OCI-M2 (cell line): ENCODE results near the gene COL24A1.
"Not testable (repeated sequence)": the region's sequence is repeated elsewhere in the genome, so short reads cannot be mapped to it uniquely, and the experiment has no call there.

Experiments used
- DNase-seq: peaks from one replicate; lab custom pipeline; 2025; ENCODE audit not compliant: unreplicated experiment; lab: John Stamatoyannopoulos, UW

The COL24A1 gene

DNA sequence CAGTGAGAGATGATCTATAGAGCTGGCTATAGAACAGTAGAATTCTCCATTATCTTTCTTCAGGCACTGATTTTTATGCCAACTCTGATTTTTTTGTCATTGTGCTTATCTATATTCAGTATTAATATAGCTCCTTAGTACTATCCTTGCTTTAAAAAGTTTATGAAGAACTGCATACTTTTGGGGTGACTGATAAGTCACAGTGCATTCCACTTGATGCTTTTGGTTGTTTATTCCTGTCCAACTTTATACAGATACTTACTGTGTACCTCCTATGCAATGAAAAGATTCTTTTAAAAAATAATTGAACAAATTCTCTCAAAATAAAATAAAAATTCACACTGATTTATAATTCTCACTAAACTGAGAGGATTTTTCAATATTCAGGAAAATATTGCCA lies 71.6 kb downstream of the COL24A1 start:
- no peak for DNase-seq

DNA sequence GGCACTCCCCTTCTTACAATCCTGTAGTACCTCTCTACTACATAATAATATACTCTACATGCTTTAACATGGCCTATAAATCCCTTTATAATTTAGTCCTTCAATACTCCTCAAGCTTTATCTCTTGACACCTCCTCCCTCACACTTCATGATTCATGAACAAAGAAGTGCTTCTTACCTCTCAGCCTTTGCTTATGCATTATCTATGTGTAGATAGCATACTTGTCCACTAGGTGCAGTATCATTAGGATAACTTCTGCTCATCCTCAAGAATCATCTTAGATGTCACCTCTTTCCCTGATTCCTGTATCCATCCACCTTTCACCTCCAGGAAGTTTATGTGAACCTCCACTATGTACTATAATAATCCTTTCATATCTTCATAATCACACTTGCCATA lies 74.4 kb downstream of the COL24A1 start:
- DNase-seq: no peak

- DNase-seq: not testable (repeated sequence)
Observed at GRCh38 chr1:86072474-86072873, 84.1 kb downstream of the COL24A1 start.

GRCh38 chr1:86071870-86072269 lies 84.7 kb downstream of the COL24A1 start:
- DNase-seq: not testable (repeated sequence)

DNA sequence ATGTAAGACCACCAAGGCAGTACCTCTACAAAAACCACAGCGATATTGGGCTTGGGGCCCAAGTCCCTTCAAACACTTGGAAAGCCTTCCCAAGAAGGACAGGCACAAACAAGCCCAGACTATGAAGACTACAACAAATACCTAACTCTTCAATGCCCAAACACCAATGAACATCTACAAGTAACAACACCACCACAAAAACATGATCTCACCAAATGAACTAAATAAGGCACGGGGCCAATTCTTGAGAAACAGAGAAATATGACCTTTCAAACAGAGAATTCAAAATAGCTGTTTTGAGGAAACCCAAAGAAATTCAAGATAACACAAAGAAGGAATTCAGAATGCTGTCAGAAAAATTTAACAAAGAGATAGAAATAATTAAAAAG lies 86.8 kb downstream of the COL24A1 start:
- DNase-seq: no peak

GRCh38 chr1:86068841-86069756 lies 87.5 kb downstream of the COL24A1 start:
- DNase-seq: no peak

DNA sequence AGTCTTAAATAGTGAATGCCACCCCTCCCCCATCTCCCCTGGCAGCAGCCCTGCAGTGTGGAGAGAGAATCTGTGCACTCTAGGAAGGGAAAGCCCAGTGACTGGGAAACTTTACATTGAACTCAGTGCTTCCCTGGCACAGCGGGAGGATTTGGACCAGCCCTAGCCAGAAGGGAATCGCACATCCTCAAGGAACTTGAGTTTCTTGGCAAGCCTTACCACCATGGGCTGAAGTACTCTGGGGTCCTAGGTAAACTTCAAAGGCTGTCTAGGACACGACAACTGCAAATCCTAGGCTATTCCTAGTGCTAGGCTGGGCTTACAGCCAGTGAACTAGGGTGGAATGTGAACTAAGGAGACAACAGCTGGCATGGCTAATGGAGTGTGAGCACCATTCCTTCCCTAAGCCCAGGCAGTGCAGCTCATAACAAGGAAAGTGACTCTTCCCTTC lies 88.3 kb downstream of the COL24A1 start:
- no peak for DNase-seq

DNA sequence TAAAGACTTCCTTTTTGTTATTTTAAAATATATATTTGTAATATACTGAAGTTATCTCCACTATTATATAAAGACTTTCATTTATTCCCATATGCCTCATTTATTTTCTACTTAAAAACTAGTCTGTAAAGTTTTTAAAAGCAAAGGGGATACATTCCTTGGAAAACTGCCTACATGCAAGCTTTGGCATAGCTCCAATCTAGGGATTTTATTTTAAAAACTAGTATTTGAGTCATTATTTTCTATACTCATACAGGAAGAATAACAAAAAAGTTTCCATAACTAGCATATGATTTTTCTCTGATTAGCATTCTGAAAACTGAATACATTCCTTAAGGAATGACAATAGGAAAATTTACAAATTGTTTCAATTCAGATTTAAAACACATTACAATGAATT lies 88.9 kb downstream of the COL24A1 start:
- DNase-seq: no peak

DNA sequence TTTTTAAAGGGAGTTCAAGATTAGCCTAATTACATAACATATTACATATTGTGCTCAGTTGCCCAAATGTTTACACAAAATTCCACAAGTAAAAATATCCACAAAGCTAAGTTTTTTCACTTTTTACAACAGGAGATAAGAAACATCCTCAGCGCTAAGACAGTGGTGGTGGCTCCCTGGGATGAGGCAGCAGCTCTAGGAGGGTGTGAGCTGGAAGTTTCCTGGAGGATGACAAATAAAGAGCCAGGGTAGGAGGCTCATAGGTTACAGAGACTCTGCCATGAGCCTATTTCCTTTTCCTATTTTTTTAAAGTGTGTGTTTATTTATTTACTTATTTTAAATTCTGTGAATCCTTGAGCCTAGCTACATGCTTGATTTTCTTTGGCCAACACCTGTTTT lies 91.7 kb downstream of the COL24A1 start:
- DNase-seq: no peak

DNA sequence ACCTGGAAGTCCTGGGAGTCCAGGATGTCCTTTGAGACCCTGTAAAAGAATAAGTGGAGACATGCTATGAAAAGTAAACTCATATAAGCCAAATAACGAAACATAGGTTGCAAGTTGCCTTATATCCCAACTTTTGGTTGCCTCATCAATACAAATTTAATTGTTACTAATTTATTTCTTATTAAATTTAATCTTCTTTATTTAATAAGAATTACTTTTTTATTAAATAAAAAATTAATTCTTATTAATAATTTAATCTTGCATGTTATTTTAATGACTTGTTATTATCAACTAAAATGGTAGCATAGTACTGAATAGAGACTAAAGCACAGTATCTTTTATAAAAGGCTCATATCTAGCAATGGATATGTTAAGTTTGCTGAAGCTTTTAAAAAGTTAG lies 92.9 kb downstream of the COL24A1 start:
- DNase-seq: no peak

DNA sequence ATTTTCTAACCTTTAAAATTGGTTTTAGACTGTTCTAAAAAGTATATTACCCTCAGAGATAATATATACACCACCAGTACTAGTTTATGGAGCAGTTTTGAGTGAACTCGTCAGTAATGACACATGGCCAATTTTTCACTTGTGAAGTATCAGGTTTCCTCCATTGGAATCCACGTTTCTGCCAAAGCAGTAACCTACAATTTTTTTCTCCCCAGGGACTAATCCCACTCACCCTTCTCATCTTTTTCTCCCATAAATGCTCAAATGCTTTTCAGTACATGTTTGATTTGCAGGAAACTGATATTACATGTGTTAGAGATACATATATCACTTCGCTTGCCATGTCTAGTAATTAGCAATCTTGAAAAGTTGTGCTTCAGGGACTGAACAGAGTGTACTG lies 94.1 kb downstream of the COL24A1 start:
- DNase-seq: no peak

- peak; percentile 17 for DNase-seq
Observed at GRCh38 chr1:86061551-86061990, 95.0 kb downstream of the COL24A1 start.

GRCh38 chr1:86054396-86054795 lies 102.2 kb downstream of the COL24A1 start:
- DNase-seq: no peak

DNA sequence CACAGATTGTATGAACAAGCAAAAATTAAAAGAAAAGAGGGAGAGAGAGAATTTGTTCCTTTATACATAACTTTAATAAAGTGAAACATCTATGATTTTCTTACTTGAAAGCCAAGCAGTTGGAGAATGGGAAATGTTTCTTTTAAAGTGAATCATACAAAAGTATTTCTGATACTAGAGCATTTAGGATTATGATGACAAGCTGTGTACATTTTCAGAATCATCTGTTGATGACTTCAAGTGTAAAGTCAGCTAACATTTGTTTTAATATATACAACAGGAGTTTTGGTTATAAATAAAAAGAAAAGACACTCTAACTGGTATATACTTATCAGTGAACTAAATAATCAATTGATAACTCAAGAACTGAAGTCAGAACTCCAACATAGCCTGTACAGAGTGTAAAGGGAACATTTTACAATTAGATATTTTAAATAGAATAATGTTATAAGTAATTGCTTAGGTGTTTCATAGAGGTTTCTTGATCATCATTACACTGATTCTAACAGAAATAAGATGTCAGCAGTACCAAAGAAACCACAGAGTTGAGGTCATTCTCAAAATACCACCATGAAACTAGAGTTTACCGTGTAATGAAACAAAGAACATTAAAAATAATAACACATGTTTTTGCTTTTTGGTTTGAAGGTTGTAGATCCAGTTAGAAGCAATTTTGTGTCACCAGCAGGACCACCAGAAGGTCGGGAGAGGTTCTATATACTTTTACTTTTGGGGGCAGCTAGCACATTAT lies 103.4 kb downstream of the COL24A1 start:
- DNase-seq: no peak

- DNase-seq: no peak
Observed at GRCh38 chr1:86035101-86035500, 121.5 kb downstream of the COL24A1 start.

DNA sequence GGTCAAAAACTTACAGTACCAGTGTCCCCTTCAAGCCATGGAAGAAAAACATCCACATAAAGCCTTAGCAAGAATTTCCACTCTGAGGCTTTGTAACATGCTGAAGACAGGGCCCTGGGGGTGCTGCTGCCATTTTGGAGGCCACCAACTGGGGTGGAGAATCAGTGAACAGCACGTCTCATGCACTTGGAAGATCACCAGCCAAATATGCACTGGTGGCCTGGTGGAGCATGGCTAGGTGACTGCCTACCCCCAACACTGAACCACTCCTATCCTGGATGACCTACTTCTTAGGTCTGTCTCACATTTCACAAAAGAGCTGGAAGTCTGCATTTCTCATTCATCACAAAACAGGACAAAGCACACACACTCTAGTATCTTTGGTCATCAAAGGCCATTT lies 126.4 kb downstream of the COL24A1 start:
- DNase-seq: no peak

- DNase-seq: no peak
Observed at GRCh38 chr1:86018283-86018923, 138.2 kb downstream of the COL24A1 start.

GRCh38 chr1:86016076-86016759 lies 140.4 kb downstream of the COL24A1 start:
- DNase-seq: no peak

GRCh38 chr1:86015375-86015774 lies 141.2 kb downstream of the COL24A1 start:
- no peak for DNase-seq

DNA sequence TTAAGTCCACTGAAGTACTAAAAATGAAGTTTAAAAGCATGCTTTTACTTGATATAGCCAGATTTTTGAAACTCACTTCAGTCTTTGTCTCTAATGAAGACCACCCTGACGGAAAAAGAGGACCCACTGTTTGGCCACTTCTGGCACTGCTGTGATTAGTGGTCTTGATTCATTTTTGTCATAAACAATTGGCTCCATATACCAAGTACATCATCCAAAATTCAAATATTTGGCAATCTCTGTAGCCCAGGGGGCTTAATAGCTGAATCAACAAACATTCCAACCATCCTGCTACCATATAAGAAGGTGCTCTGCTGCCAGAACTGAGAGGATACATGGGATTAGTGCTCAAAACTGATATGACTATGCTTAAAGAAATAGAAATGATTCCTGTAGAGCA lies 156.0 kb downstream of the COL24A1 start:
- no peak for DNase-seq
